Body of pancreas (tissue), 4 donors: ENCODE results near the gene LHCGR.

Experiments used
- POLR2A ChIP-seq, 3 donors: fragments of 450-650 bp; IDR thresholded peaks; one replicate each; pipeline ENCODE4 v1.6.1; 2016; ENCODE audit warnings: antibody characterized with exemption in 3 of 3, mild to moderate bottlenecking in 2 of 3
- TF ChIP-seq, protein P1 (sequence below), 7 experiments: fragments of 450-650 bp in 4 of 7; fragments of 200-600 bp in 3 of 7; sonication (generic) in 3 of 7; IDR thresholded peaks; one replicate each; pipeline ENCODE4 v1.5.1; 2016 to 2019; ENCODE audit warnings: antibody characterized with exemption in 7 of 7

DNA sequence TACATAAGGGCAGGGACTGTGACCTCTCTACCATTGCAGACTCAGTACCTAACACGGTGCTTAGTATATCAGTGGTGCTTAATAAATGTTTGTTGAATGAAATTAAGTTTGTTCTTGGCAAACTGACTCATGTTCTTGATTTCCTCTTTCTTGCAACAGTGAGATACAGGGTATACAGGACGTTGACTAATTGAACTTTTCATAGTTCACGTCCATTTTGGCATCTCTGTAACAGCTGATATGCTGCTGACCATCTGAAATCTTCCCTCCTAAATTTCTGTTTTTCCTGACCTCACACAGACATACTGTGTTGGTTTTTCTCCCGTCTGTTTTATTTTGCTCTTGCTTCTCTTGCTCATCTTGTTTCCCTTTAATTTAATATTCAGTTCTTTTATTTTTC is 44.2 kb downstream of the LHCGR start:
- TF ChIP-seq, protein P1, sequence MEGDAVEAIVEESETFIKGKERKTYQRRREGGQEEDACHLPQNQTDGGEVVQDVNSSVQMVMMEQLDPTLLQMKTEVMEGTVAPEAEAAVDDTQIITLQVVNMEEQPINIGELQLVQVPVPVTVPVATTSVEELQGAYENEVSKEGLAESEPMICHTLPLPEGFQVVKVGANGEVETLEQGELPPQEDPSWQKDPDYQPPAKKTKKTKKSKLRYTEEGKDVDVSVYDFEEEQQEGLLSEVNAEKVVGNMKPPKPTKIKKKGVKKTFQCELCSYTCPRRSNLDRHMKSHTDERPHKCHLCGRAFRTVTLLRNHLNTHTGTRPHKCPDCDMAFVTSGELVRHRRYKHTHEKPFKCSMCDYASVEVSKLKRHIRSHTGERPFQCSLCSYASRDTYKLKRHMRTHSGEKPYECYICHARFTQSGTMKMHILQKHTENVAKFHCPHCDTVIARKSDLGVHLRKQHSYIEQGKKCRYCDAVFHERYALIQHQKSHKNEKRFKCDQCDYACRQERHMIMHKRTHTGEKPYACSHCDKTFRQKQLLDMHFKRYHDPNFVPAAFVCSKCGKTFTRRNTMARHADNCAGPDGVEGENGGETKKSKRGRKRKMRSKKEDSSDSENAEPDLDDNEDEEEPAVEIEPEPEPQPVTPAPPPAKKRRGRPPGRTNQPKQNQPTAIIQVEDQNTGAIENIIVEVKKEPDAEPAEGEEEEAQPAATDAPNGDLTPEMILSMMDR (IDR thresholded peaks at IDR 0.05) = no peak
- no peak for TF ChIP-seq POLR2A (IDR thresholded peaks at IDR 0.05)
